ENCODE results near the gene GAB2. TPM values are rescaled to one million over a fixed set of nuclear protein-coding genes. Genes with fewer than 3 reads are reported as not detected.

The GAB2 gene
- polyA plus RNA-seq, 3 donors, result 2.8 to 39.4 (median 4.4) TPM

DNA sequence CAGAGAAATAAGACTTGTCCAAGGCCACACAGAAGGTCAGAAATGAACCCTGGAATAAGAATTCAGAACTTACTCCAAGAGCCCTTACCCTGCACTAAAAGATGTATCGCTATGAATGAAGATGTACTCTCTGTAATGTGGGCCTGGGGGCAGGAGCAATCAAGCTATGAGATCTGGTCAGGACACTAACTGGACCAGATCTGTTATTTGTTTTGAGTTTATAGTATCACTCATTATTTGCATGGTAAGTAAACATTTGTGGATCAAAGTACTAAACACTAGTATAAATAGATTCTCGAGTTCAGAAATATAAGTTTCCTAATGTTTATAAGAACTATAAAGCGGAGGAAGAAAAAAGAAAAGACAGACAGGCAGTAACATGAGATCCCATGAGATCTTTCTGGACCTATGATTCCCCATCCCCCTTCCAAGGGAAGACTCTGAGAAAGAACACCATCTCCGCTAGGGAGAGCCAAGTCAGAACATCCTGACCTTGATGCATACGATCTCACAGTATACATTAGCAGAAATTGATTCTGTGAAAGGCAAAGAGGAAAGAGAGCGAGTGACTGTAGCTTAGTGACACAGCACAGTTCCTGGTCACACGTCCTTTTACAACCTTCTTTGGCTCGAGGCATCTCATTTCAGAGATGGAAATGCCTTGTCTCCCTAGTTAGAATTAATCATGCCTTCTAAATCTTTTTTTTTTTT is 157.7 kb downstream of the GAB2 start:
- H3K4me1 Mint-ChIP-seq, result peaks cover 18% of the 10 kb centered on the region

DNA sequence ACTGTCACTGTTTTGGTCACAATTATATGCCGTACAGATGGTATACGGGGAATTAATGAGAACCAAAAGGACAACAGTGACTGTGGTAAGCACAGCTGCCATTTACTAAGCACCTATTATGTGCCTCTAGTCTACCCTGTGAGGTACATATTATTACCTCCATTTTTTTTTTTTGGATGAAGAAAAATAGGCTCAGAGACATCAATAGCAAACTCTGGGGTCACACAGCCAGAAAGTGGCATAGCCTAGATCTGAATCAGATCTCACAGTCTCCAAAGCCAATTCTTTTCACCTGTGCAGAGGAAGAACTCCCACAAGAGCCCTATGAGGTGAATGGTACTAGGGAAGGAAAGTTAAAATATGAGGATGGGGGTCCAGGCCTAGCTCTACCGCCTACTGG is 160.0 kb downstream of the GAB2 start:
- H3K27ac ChIP-seq (ENCODE audit: low read depth in 1 of 2, low read length in 2 of 2), result peak overlapping the region in 1 of 2 donors; percentile 60
- H3K4me2 ChIP-seq (replicated peaks; ENCODE audit: extremely low read depth, low read length, poor library complexity, severe bottlenecking), result no peak overlapping the region
- H3K4me3 ChIP-seq (replicated peaks in 1 of 3; ENCODE audit: low read depth in 2 of 3, low read length in 3 of 3), result no peak overlapping the region
- Mint-ChIP-seq H3K27me3 (ENCODE audit: low read depth in 3 of 3) (no peaks in the 10 kb centered on the region), H3K4me3 (no peak overlapping the region), H3K4me1 (peaks cover 18% of the 10 kb centered on the region), H3K27ac (peak overlapping the region in 3 of 7 donors; percentile 10 to 79 (median 15)), H3K9me3 (no peaks in the 10 kb centered on the region), H3K36me3 (peaks cover 18 to 27% of the 10 kb centered on the region in 2 donors)
- no peak for DNase-seq
- H3K36me3 ChIP-seq (replicated peaks in 1 of 2; ENCODE audit: control insufficient read depth in 1 of 2, insufficient read depth in 2 of 2, low read length in 2 of 2), result peaks cover 0 to 12% of the 10 kb centered on the region in 2 donors
- H4K20me1 ChIP-seq (ENCODE audit: insufficient read depth, low read length), result peaks cover 99% of the 10 kb centered on the region
- TF ChIP-seq, protein P1, sequence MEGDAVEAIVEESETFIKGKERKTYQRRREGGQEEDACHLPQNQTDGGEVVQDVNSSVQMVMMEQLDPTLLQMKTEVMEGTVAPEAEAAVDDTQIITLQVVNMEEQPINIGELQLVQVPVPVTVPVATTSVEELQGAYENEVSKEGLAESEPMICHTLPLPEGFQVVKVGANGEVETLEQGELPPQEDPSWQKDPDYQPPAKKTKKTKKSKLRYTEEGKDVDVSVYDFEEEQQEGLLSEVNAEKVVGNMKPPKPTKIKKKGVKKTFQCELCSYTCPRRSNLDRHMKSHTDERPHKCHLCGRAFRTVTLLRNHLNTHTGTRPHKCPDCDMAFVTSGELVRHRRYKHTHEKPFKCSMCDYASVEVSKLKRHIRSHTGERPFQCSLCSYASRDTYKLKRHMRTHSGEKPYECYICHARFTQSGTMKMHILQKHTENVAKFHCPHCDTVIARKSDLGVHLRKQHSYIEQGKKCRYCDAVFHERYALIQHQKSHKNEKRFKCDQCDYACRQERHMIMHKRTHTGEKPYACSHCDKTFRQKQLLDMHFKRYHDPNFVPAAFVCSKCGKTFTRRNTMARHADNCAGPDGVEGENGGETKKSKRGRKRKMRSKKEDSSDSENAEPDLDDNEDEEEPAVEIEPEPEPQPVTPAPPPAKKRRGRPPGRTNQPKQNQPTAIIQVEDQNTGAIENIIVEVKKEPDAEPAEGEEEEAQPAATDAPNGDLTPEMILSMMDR (IDR thresholded peaks at IDR 0.05), result no peak
- no peak overlapping the region for H3K9ac ChIP-seq (ENCODE audit: insufficient read depth, low read length, poor library complexity, severe bottlenecking)
- WGBS (ENCODE audit: insufficient coverage), result 100% methylated on average over 2 of the region's 3 CpGs
- H2AFZ ChIP-seq (ENCODE audit: insufficient read depth, low read depth, low read length, poor library complexity, severe bottlenecking), result no peak overlapping the region
- peaks cover 74% of the 10 kb centered on the region for H3K79me2 ChIP-seq (ENCODE audit: insufficient read depth, low read length)
- no peaks in the 10 kb centered on the region for H3K9me3 ChIP-seq (replicated peaks in 1 of 2; ENCODE audit: control insufficient read depth in 1 of 2, insufficient read depth in 1 of 2, low read length in 2 of 2)
- peaks cover 10 to 16% of the 10 kb centered on the region in 2 donors for H3K4me1 ChIP-seq (ENCODE audit: control insufficient read depth in 1 of 2, insufficient read depth in 2 of 2, low read length in 2 of 2)
- no peaks in the 10 kb centered on the region for H3K27me3 ChIP-seq (ENCODE audit: control insufficient read depth in 2 of 2, insufficient read depth in 2 of 2, low read length in 2 of 2)
- intact Hi-C loops (cut with micrococcal nuclease), result no loop called here

More for the DNA sequence above, 157.7 kb downstream of the GAB2 start:
- Mint-ChIP-seq H3K36me3 (peaks cover 19 to 31% of the 10 kb centered on the region in 2 donors), H3K4me3 (no peak overlapping the region), H3K9me3 (no peaks in the 10 kb centered on the region), H3K27ac (peak overlapping the region in 4 of 7 donors; percentile 27 to 82 (median 56)), H3K27me3 (ENCODE audit: low read depth in 3 of 3) (no peaks in the 10 kb centered on the region)
- Histone ChIP-seq H3K79me2 (ENCODE audit: insufficient read depth, low read length) (peaks cover 74% of the 10 kb centered on the region), H3K9me3 (replicated peaks in 1 of 2; ENCODE audit: control insufficient read depth in 1 of 2, insufficient read depth in 1 of 2, low read length in 2 of 2) (no peaks in the 10 kb centered on the region), H3K9ac (ENCODE audit: insufficient read depth, low read length, poor library complexity, severe bottlenecking) (no peak overlapping the region), H3K27ac (ENCODE audit: low read depth in 1 of 2, low read length in 2 of 2) (peak overlapping the region in 1 of 2 donors; percentile 42), H4K20me1 (ENCODE audit: insufficient read depth, low read length) (peaks cover 97% of the 10 kb centered on the region), H3K27me3 (ENCODE audit: control insufficient read depth in 2 of 2, insufficient read depth in 2 of 2, low read length in 2 of 2) (no peaks in the 10 kb centered on the region), H2AFZ (ENCODE audit: insufficient read depth, low read depth, low read length, poor library complexity, severe bottlenecking) (no peak overlapping the region), H3K36me3 (replicated peaks in 1 of 2; ENCODE audit: control insufficient read depth in 1 of 2, insufficient read depth in 2 of 2, low read length in 2 of 2) (no peaks in the 10 kb centered on the region), H3K4me3 (replicated peaks in 1 of 3; ENCODE audit: low read depth in 2 of 3, low read length in 3 of 3) (no peak overlapping the region), H3K4me2 (replicated peaks; ENCODE audit: extremely low read depth, low read length, poor library complexity, severe bottlenecking) (no peak overlapping the region), H3K4me1 (ENCODE audit: control insufficient read depth in 1 of 2, insufficient read depth in 2 of 2, low read length in 2 of 2) (peaks cover 10 to 16% of the 10 kb centered on the region in 2 donors)
- 89% methylated on average over 3 of the region's 8 CpGs for WGBS (ENCODE audit: insufficient coverage)
- TF ChIP-seq, protein P1 (IDR thresholded peaks at IDR 0.05), result no peak
- intact Hi-C loops (cut with micrococcal nuclease), result no loop called here
- no peak for DNase-seq

All from CD14-positive monocyte (primary cell).